Activated CD8-positive, alpha-beta memory T cell treated with anti-CD3 and anti-CD28 coated beads, Interleukin-2, amount 50 U/mL, for 48 hours (primary cell): ENCODE measurements around the gene SSX1.
"Not testable (repeated sequence)": the region's sequence is repeated elsewhere in the genome, so short reads cannot be mapped to it uniquely, and the experiment has no call there.

Experiments
- DNase-seq: peaks from one replicate; pipeline ENCODE4 v3.0.0-alpha.2; 2020

The SSX1 gene

GRCh38 chrX:48255062-48255796, at the start of gene SSX1:
Gene SSX1 (plus strand): TSS chrX:48255392. CDS start chrX:48257242, 1,850 bp downstream.
- DNase-seq: not testable (repeated sequence)

GRCh38 chrX:48214341-48214740, 40.9 kb upstream of the SSX1 start:
- not testable (repeated sequence) for DNase-seq

- not testable (repeated sequence) for DNase-seq
Measured at GRCh38 chrX:48224196-48224595, 31.0 kb upstream of the SSX1 start.

DNA sequence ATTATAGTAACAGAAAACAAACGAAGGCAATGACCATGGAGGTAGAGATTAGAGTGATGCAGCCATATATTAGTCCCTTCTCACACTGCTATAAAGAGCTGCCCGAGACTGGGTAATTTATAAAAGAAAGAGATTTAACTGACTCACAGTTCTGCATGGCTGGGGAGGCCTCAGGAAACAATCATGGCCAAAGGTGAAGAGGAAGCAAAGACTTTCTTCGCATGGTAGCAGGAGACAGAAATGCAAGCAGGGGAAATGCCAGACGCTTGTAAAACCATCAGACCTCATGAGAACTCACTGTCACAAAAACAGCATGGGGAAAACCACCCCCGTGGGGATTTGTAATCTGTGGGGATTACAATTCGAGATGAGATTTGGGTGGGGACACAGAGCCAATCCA, 2.2 kb upstream of the SSX1 start:
- DNase-seq: not testable (repeated sequence)

- not testable (repeated sequence) for DNase-seq
Measured at GRCh38 chrX:48274365-48274764, 19.2 kb downstream of the SSX1 start.

GRCh38 chrX:48278958-48279357, 23.8 kb downstream of the SSX1 start:
- DNase-seq: no peak

DNA sequence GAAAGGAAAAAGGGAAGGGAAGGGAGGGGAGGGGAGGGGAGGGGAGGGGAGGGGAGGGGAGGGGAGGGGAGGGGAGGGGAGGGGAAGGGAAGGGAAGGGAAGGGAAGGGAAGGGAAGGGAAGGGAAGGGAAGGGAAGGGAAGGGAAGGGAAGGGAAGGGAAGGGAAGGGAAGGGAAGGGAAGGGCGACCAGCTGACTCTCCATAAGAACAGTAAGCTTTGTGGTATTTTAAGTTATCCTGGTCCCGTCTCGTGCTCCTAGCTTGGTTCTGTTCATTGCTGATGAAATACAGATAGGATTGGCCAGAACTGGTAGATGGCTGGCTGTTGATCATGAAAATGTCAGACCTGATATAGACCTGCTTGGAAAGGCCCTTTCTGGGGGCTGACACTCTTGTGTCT, 25.5 kb downstream of the SSX1 start:
- DNase-seq: not testable (repeated sequence)

GRCh38 chrX:48306175-48306574, 51.0 kb downstream of the SSX1 start:
- no peak for DNase-seq

- DNase-seq: not testable (repeated sequence)
Measured at GRCh38 chrX:48313996-48314395, 58.8 kb downstream of the SSX1 start.
